Testis (tissue), 3 donors: Measurements from ENCODE around the gene DCDC2C. TPM values are rescaled to one million over a fixed set of nuclear protein-coding genes. Genes with fewer than 3 reads are reported as not detected.
A peak's percentile ranks its signal among the peaks of the same experiment; 100 is the strongest.

Experiments used
- DNase-seq: peaks from one replicate; pipeline ENCODE4 v3.0.0-alpha.2; 2019
- H3K27ac ChIP-seq, 2 donors: fragments of 200-600 bp; sonication (generic); one replicate each; pipeline ENCODE4 v1.5.1; 2019
- H3K27me3 ChIP-seq: fragments of 200-600 bp; sonication (generic); one replicate; pipeline ENCODE4 v1.5.1; 2019
- H3K36me3 ChIP-seq: fragments of 200-600 bp; sonication (generic); one replicate; pipeline ENCODE4 v1.5.1; 2017; ENCODE audit warnings: low read depth; ENCODE audit errors: missing control alignments
- H3K4me1 ChIP-seq: fragments of 200-600 bp; sonication (generic); one replicate; pipeline ENCODE4 v1.5.1; 2019
- H3K4me3 ChIP-seq, 2 donors: fragments of 200-600 bp; sonication (generic); one replicate each; pipeline ENCODE4 v1.5.1; 2017 to 2019
- H3K9me3 ChIP-seq: fragments of 200-600 bp; sonication (generic); one replicate; pipeline ENCODE4 v1.5.1; 2017
- CTCF ChIP-seq, 3 experiments: fragments of 450-650 bp in 2 of 3; fragments of 200-600 bp in 1 of 3; sonication (generic) in 1 of 3; IDR thresholded peaks; one replicate each; pipeline ENCODE4 v1.5.1; 2016 to 2019; ENCODE audit warnings: antibody characterized with exemption in 3 of 3, mild to moderate bottlenecking in 2 of 3, moderate library complexity in 1 of 3
- POLR2A ChIP-seq: fragments of 450-650 bp; IDR thresholded peaks from one replicate; pipeline ENCODE4 v1.6.1; 2017; ENCODE audit warnings: antibody characterized with exemption, mild to moderate bottlenecking, moderate library complexity
- WGBS, 2 donors: methylation state at CpG; one replicate each; pipeline ENCODE4 v1.1.5; 2018; 5-methylcytosine and 5-hydroxymethylcytosine counted together
- intact Hi-C: fragments of 100-400 bp; cut with DNase I; formaldehyde crosslinking; loops from one replicate; pipeline ENCODE4 v1.15.1; 2023; ENCODE audit warnings: low total_unique reads
- polyA plus RNA-seq: library from polyadenylated mRNA; stranded (reverse); fragments of 350-450 nt; fragmentation: Illumina TruSeq; extraction: RNeasy Lipid Tissue Mini Kit (QIAGEN cat#74804); gene quantifications from one replicate; pipeline ENCODE4 v1.2.3, GENCODE V29; 2014; ENCODE audit warnings: low read depth, low replicate concordance; ENCODE audit not compliant: insufficient read depth
- total RNA-seq, 2 donors: library from RNA; depleted of rRNA; stranded (reverse); fragments of >200 nt; gene quantifications; one replicate each; pipeline ENCODE4 v1.2.3, GENCODE V29; 2016

DCDC2C gene
- total and polyA plus RNA-seq, 3 donors from 2014 or later: 9.9 to 12.1 (median 10.6) TPM

- peak; percentile 84 for DNase-seq
- Histone ChIP-seq H3K36me3 (no peaks in the 10 kb centered on the region), H3K27me3 (no peaks in the 10 kb centered on the region), H3K9me3 (no peaks in the 10 kb centered on the region), H3K27ac (peak overlapping the region; percentile 57 to 75), H3K4me1 (peaks cover 6% of the 10 kb centered on the region), H3K4me3 (no peak overlapping the region)
- 50% methylated on average over 5 of the region's 5 CpGs for WGBS, 2 donors
- TF ChIP-seq POLR2A (no peak), CTCF (IDR thresholded peaks at IDR 0.05) (no peak)
- intact Hi-C loops: no loop called here
These were observed 3.5 kb downstream of the DCDC2C start for GRCh38 chr2:3706892-3707291.

GRCh38 chr2:3708576-3708975 is 5.2 kb downstream of the DCDC2C start:
- no peak for DNase-seq
- peak overlapping the region in 1 of 2 donors; percentile 61 for H3K27ac ChIP-seq
- no peak overlapping the region for H3K4me3 ChIP-seq
- no peaks in the 10 kb centered on the region for H3K36me3 ChIP-seq
- 50 to 53% methylated on average over 4 of the region's 4 CpGs for WGBS, 2 donors
- no peaks in the 10 kb centered on the region for H3K27me3 ChIP-seq
- intact Hi-C loops: no loop called here
- peaks cover 6% of the 10 kb centered on the region for H3K4me1 ChIP-seq
- TF ChIP-seq POLR2A (no peak), CTCF (IDR thresholded peaks at IDR 0.05) (no peak)
- H3K9me3 ChIP-seq: no peaks in the 10 kb centered on the region

GRCh38 chr2:3709225-3709624 is 5.8 kb downstream of the DCDC2C start:
- Histone ChIP-seq H3K36me3 (no peaks in the 10 kb centered on the region), H3K9me3 (no peaks in the 10 kb centered on the region), H3K27ac (peak overlapping the region in 1 of 2 donors; percentile 61), H3K4me3 (no peak overlapping the region), H3K4me1 (peaks cover 6% of the 10 kb centered on the region), H3K27me3 (no peaks in the 10 kb centered on the region)
- TF ChIP-seq CTCF (IDR thresholded peaks at IDR 0.05) (no peak), POLR2A (no peak)
- intact Hi-C loops: no loop called here
- DNase-seq: no peak
- WGBS, 2 donors: 61 to 79% methylated on average over 6 of the region's 6 CpGs

GRCh38 chr2:3712424-3712823 is 9.0 kb downstream of the DCDC2C start:
- Histone ChIP-seq H3K27ac (peak overlapping the region; percentile 2 to 79), H3K4me1 (peaks cover 6% of the 10 kb centered on the region), H3K9me3 (no peaks in the 10 kb centered on the region), H3K4me3 (no peak overlapping the region), H3K27me3 (no peaks in the 10 kb centered on the region), H3K36me3 (no peaks in the 10 kb centered on the region)
- no peak for TF ChIP-seq POLR2A
- TF ChIP-seq CTCF (IDR thresholded peaks at IDR 0.05): no peak
- intact Hi-C loops: no loop called here
- no peak for DNase-seq
- 56 to 63% methylated on average over 2 to 3 of the region's 3 CpGs for WGBS, 2 donors

GRCh38 chr2:3712831-3713503 is 9.6 kb downstream of the DCDC2C start:
- peak overlapping the region in 1 of 2 donors; percentile 79 for H3K27ac ChIP-seq

More at GRCh38 chr2:3712831-3713503, 9.6 kb downstream of the DCDC2C start:
- intact Hi-C loops: no loop called here
- H3K9me3 ChIP-seq: no peaks in the 10 kb centered on the region
- H3K4me3 ChIP-seq: no peak overlapping the region
- H3K4me1 ChIP-seq: peaks cover 6% of the 10 kb centered on the region
- H3K36me3 ChIP-seq: no peaks in the 10 kb centered on the region
- H3K27me3 ChIP-seq: no peaks in the 10 kb centered on the region
- DNase-seq: no peak
- TF ChIP-seq CTCF (IDR thresholded peaks at IDR 0.05): no peak
- WGBS, 2 donors: 57% methylated on average over 10 of the region's 10 CpGs
